Measurements from ENCODE around the gene EXD3.

Gene EXD3

DNA sequence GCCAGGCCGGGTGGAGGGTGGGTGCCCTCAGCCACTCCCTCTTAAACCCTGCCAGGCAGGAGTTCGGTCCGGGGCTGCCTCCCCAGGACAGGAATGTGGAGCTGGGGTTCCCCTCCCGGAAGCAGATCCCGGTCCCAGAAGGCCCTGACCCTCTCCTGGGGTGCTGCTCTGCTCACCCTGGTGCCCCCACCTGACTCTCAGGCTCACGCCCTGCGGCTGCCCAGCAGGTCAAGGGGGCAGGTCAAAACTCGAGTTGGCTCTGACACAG is 117.2 kb downstream of the EXD3 start:
- H3K27ac ChIP-seq = no peak overlapping the region
- no peak for TF ChIP-seq CTCF (conservative IDR thresholded peaks at IDR 0.05)

- H3K27ac ChIP-seq = no peak overlapping the region
- TF ChIP-seq CTCF (conservative IDR thresholded peaks at IDR 0.05) = no peak
These were observed 117.7 kb downstream of the EXD3 start for GRCh38 chr9:137305060-137305797.

- H3K27ac ChIP-seq = no peak overlapping the region
- TF ChIP-seq CTCF (conservative IDR thresholded peaks at IDR 0.05) = 0 out of 2 replicates have a peak, but pooled peaks have one; percentile 12
These were observed 118.4 kb downstream of the EXD3 start for GRCh38 chr9:137304383-137305059.

- TF ChIP-seq CTCF (conservative IDR thresholded peaks at IDR 0.05) = no peak
- peak overlapping the region; percentile 96; the same call in 1 of the 2 replicates for H3K27ac ChIP-seq
These were observed 119.0 kb downstream of the EXD3 start for GRCh38 chr9:137303893-137304382.

DNA sequence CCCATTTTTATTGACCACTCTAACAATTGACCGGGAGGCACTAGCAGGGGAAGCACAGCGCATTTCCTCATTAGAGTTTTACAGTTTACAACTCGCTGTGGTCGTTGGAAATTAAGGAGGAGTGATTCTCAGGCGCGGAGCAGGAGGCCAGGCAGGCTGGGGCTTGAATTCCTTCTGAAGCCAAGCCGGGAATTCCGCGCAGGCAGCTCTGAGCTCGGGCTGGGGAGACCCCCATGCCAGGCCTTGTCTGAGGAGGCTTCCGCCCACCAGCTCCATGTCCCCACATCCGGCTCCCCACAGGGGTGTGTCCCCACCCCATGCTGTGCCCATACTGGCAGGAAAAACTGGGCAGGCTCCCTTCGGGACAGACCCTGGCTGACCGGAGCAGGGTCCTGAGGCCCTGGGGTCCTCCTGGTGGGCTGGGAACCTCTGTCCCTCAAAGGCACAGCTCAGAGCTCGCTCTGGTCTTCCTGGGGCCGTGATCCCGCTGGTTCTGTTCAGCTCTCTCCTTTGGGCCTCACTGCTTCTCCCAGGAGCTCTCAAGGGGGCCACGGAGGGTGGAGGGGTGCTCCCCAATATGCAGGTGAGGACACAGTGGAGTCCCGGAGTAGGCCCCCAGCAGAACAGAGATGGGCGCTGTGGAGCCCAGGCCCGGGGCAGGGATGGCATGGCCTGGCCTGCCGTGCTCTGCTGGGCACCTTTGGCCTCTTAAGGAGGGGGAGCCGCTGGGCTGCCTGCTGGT is 119.6 kb downstream of the EXD3 start:
- peak overlapping the region; percentile 96 for H3K27ac ChIP-seq
- TF ChIP-seq CTCF (conservative IDR thresholded peaks at IDR 0.05) = no peak

DNA sequence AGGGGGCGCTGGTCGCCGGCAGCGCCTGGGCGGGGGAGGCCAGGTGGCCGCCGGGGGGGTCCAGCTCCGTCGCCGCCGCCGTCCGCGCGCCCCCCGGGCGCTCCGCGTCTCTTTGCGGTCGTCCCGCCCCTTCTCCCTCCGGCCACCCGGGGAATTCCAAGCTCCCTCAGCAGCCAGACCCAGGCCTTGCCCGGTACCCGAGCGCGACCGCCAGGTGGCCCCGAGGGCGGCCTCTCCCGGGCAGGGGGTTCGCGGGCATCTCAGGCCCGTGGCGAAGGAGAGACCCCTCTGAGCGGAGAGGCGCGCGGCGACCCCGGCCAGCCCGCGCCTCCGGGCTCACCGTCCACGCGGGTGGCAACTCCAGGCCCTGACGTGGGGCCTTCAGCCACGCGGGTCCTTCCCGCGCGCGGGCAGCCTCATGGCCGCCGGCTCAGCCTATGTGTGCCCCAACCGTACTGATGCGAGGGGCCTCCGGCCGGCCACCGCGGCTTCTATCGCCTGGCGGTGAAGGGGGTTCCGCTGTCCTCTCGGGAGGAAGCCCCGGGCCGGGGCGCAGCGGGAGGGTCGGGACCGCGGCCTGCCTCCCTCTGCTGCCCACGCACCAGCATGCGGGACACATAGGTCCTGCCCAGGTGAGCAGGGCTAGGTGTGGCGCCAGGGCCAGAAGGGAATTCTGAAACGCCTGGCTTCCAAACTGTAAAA is 120.4 kb downstream of the EXD3 start:
- peak overlapping the region; percentile 96 for H3K27ac ChIP-seq
- peak; percentile 83 for TF ChIP-seq CTCF (conservative IDR thresholded peaks at IDR 0.05)

GRCh38 chr9:137302118-137302448 is 120.9 kb downstream of the EXD3 start, which contains the start of gene NRARP:
Gene NRARP, minus strand, starts transcription at chr9:137302271. Its CDS starts 343 bp downstream, at chr9:137301928.
- TF ChIP-seq CTCF (conservative IDR thresholded peaks at IDR 0.05) = no peak
- peak within 1 kb of the TSS; percentile 96 for H3K27ac ChIP-seq

All from VCaP (cell line).